SK-N-MC (cell line): Measurements from ENCODE around the gene DGKQ.

Source experiments
- DNase-seq: peaks from one replicate; pipeline ENCODE4 v3.0.0-alpha.2; 2011; ENCODE audit warnings: low read depth, low spot score
- H3K27ac ChIP-seq: fragments of 200-600 bp; sonication (generic); 2 replicates; pipeline ENCODE4 v1.5.1; 2016; ENCODE audit warnings: mixed run types
- H3K36me3 ChIP-seq: fragments of 200-600 bp; sonication (generic); 2 replicates; pipeline ENCODE4 v1.6.1; 2017; ENCODE audit warnings: antibody characterized with exemption, low read length, mixed read lengths; ENCODE audit not compliant: insufficient read depth
- H3K4me3 ChIP-seq: fragments of 200-600 bp; sonication (generic); 2 replicates; pipeline ENCODE4 v1.5.1; 2016
- H3K9ac ChIP-seq: fragments of 200-600 bp; sonication (generic); 2 replicates; pipeline ENCODE4 v1.8.0; 2017; ENCODE audit warnings: mixed run types, mixed read lengths; ENCODE audit not compliant: insufficient read length
- H3K9me3 ChIP-seq: fragments of 200-600 bp; sonication (generic); 2 replicates; pipeline ENCODE4 v1.6.1; 2017; ENCODE audit warnings: low read depth, mild to moderate bottlenecking, antibody characterized with exemption, low read length, moderate library complexity, mixed read lengths
- EZH2 ChIP-seq: fragments of 200-600 bp; sonication (generic); IDR thresholded peaks from one replicate; pipeline ENCODE4 v1.6.1; 2017; ENCODE audit warnings: antibody characterized with exemption
- FOXP2 ChIP-seq: optimal IDR thresholded peaks from 2 replicates; pipeline ENCODE3; 2011; ENCODE audit warnings: mild to moderate bottlenecking, moderate library complexity; ENCODE audit not compliant: insufficient read depth; ENCODE audit errors: extremely low read length, control extremely low read depth
- POLR2AphosphoS5 ChIP-seq: IDR thresholded peaks from 2 replicates; pipeline ENCODE4 v1.6.1; 2012; ENCODE audit warnings: mild to moderate bottlenecking, low read depth, low read length, borderline replicate concordance

Gene DGKQ

GRCh38 chr4:968621-969394, 4.6 kb downstream of the DGKQ start:
- H3K4me3 ChIP-seq: no peak overlapping the region
- no peak for DNase-seq
- H3K36me3 ChIP-seq: no peaks in the 10 kb centered on the region
- no peak overlapping the region for H3K27ac ChIP-seq
- no peaks in the 10 kb centered on the region for H3K9me3 ChIP-seq
- TF ChIP-seq POLR2AphosphoS5 (no peak), EZH2 (no peak), FOXP2 (no peak)
- no peak overlapping the region for H3K9ac ChIP-seq

- Histone ChIP-seq H3K27ac (no peak overlapping the region), H3K4me3 (no peak overlapping the region), H3K36me3 (no peaks in the 10 kb centered on the region), H3K9me3 (no peaks in the 10 kb centered on the region), H3K9ac (no peak overlapping the region)
- no peak for TF ChIP-seq FOXP2
- TF ChIP-seq EZH2: no peak
- no peak for TF ChIP-seq POLR2AphosphoS5
- no peak for DNase-seq
Measured at GRCh38 chr4:968221-968620, 5.1 kb downstream of the DGKQ start.

- no peaks in the 10 kb centered on the region for H3K9me3 ChIP-seq
- TF ChIP-seq POLR2AphosphoS5 (no peak), FOXP2 (no peak), EZH2 (no peak)
- DNase-seq: no peak
- H3K27ac ChIP-seq: no peak overlapping the region
- H3K9ac ChIP-seq: no peak overlapping the region
- no peaks in the 10 kb centered on the region for H3K36me3 ChIP-seq
- no peak overlapping the region for H3K4me3 ChIP-seq
Measured at GRCh38 chr4:967113-968104, 6.0 kb downstream of the DGKQ start.

- H3K9ac ChIP-seq: no peak overlapping the region
- no peak overlapping the region for H3K4me3 ChIP-seq
- H3K27ac ChIP-seq: no peak overlapping the region
- H3K36me3 ChIP-seq: no peaks in the 10 kb centered on the region
- TF ChIP-seq EZH2: no peak
- TF ChIP-seq POLR2AphosphoS5: no peak
- no peak for TF ChIP-seq FOXP2
- H3K9me3 ChIP-seq: no peaks in the 10 kb centered on the region
- no peak for DNase-seq
Measured at GRCh38 chr4:966266-967112, 6.9 kb downstream of the DGKQ start.

GRCh38 chr4:965766-966134, 7.6 kb downstream of the DGKQ start:
- no peaks in the 10 kb centered on the region for H3K36me3 ChIP-seq

GRCh38 chr4:965048-965765, 8.2 kb downstream of the DGKQ start:
- no peak overlapping the region for H3K9ac ChIP-seq
- no peak overlapping the region for H3K27ac ChIP-seq
- TF ChIP-seq EZH2 (no peak), POLR2AphosphoS5 (no peak), FOXP2 (no peak)
- H3K9me3 ChIP-seq: no peaks in the 10 kb centered on the region
- no peaks in the 10 kb centered on the region for H3K36me3 ChIP-seq
- H3K4me3 ChIP-seq: no peak overlapping the region
- DNase-seq: no peak

More at GRCh38 chr4:965766-966134, 7.6 kb downstream of the DGKQ start:
- Histone ChIP-seq H3K27ac (no peak overlapping the region), H3K9ac (no peak overlapping the region), H3K9me3 (no peaks in the 10 kb centered on the region), H3K4me3 (no peak overlapping the region)
- no peak for DNase-seq
- TF ChIP-seq POLR2AphosphoS5 (no peak), FOXP2 (no peak), EZH2 (no peak)

GRCh38 chr4:964346-965025, 8.9 kb downstream of the DGKQ start:
- Histone ChIP-seq H3K36me3 (no peaks in the 10 kb centered on the region), H3K9me3 (no peaks in the 10 kb centered on the region), H3K27ac (no peak overlapping the region), H3K4me3 (no peak overlapping the region), H3K9ac (no peak overlapping the region)
- DNase-seq: no peak
- TF ChIP-seq POLR2AphosphoS5: no peak
- no peak for TF ChIP-seq EZH2
- no peak for TF ChIP-seq FOXP2
